ENCODE measurements around the gene LDLRAD1. TPM values are rescaled to one million over a fixed set of nuclear protein-coding genes. Genes with fewer than 3 reads are reported as not detected.

The LDLRAD1 gene
- total and polyA plus RNA-seq, 3 donors from 2014 or later, result 0.81 to 1.2 (median 1.1) TPM

GRCh38 chr1:54047384-54048305 is 29.7 kb upstream of the LDLRAD1 start:
- intact Hi-C loops (cut with DNase I; ENCODE audit: low total_unique reads), result no loop called here
- Histone ChIP-seq H3K36me3 (ENCODE audit: low read depth, missing control alignments) (no peaks in the 10 kb centered on the region), H3K27me3 (no peaks in the 10 kb centered on the region), H3K9me3 (no peaks in the 10 kb centered on the region), H3K4me1 (peaks cover 31% of the 10 kb centered on the region), H3K4me3 (no peak overlapping the region), H3K27ac (no peak overlapping the region)
- WGBS, 2 donors, result 73 to 74% methylated on average over 5 of the region's 5 CpGs
- TF ChIP-seq CTCF (IDR thresholded peaks at IDR 0.05) (no peak), POLR2A (IDR thresholded peaks at IDR 0.05) (no peak)
- DNase-seq, result no peak

- H3K36me3 ChIP-seq (ENCODE audit: low read depth, missing control alignments), result no peaks in the 10 kb centered on the region
- WGBS, 2 donors, result 63 to 67% methylated on average over 7 of the region's 7 CpGs
- TF ChIP-seq CTCF (IDR thresholded peaks at IDR 0.05), result no peak
- TF ChIP-seq POLR2A (IDR thresholded peaks at IDR 0.05), result no peak
- no peak overlapping the region for H3K4me3 ChIP-seq
- H3K27ac ChIP-seq, result no peak overlapping the region
- DNase-seq, result no peak
- intact Hi-C loops (cut with DNase I; ENCODE audit: low total_unique reads), result no loop called here
- H3K4me1 ChIP-seq, result peaks cover 31% of the 10 kb centered on the region
- H3K9me3 ChIP-seq, result no peaks in the 10 kb centered on the region
- H3K27me3 ChIP-seq, result no peaks in the 10 kb centered on the region
Measured at GRCh38 chr1:54046671-54047383, 28.8 kb upstream of the LDLRAD1 start.

- intact Hi-C loops (cut with DNase I; ENCODE audit: low total_unique reads), result no loop called here
- no peaks in the 10 kb centered on the region for H3K27me3 ChIP-seq
- no peak for DNase-seq
- peaks cover 18% of the 10 kb centered on the region for H3K4me1 ChIP-seq
- no peak overlapping the region for H3K27ac ChIP-seq
- 74 to 82% methylated on average over 2 of the region's 2 CpGs for WGBS, 2 donors
- H3K36me3 ChIP-seq (ENCODE audit: low read depth, missing control alignments), result no peaks in the 10 kb centered on the region
- H3K4me3 ChIP-seq, result no peak overlapping the region
- H3K9me3 ChIP-seq, result no peaks in the 10 kb centered on the region
- TF ChIP-seq POLR2A (IDR thresholded peaks at IDR 0.05) (no peak), CTCF (IDR thresholded peaks at IDR 0.05) (no peak)
Measured at GRCh38 chr1:54045496-54045895, 27.5 kb upstream of the LDLRAD1 start.

GRCh38 chr1:54041806-54042205 is 23.8 kb upstream of the LDLRAD1 start:
- H3K4me3 ChIP-seq, result no peak overlapping the region
- no peak overlapping the region for H3K27ac ChIP-seq
- no peak for DNase-seq
- intact Hi-C loops (cut with DNase I; ENCODE audit: low total_unique reads), result no loop called here
- H3K27me3 ChIP-seq, result no peaks in the 10 kb centered on the region
- TF ChIP-seq POLR2A (IDR thresholded peaks at IDR 0.05) (no peak), CTCF (IDR thresholded peaks at IDR 0.05) (no peak)
- H3K4me1 ChIP-seq, result peaks cover 3% of the 10 kb centered on the region
- H3K9me3 ChIP-seq, result no peaks in the 10 kb centered on the region
- H3K36me3 ChIP-seq (ENCODE audit: low read depth, missing control alignments), result no peaks in the 10 kb centered on the region
- 28 to 29% methylated on average over 1 of the region's 1 CpG for WGBS, 2 donors

Measured in testis (tissue), 3 donors.